Measurements from ENCODE around the gene COMMD1. TPM values are rescaled to one million over a fixed set of nuclear protein-coding genes. Genes with fewer than 3 reads are reported as not detected.

The COMMD1 gene
- total and polyA plus RNA-seq, 2 donors (not counting 3 experiments of a cell fraction or from before 2014, with no cell fraction given), result 39.5 to 57.1 TPM

DNA sequence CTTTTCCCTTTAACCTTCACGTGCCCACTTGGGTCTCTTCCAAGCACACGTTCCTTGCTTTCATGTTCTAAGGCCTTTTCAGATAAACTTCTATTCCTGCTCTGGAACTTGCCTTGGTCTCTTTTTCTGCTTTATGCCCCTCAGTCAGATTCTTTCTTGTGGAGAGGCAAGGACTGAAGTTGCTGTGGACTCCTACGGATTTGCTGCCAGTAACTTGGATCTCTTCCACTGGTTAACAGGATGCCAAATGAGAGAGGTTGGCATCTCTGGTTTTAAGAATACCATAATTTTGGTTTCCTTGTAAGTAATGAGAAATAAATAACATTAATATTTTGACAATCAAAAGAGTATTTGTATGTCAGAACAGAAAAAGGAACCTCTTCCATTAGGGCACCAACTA, 33.0 kb downstream of the COMMD1 start:
- H2AFZ ChIP-seq (ENCODE audit: low read depth, low read length), result no peak overlapping the region
- FAIRE-seq (no peak), DNase-seq (ENCODE audit: low read depth, low spot score) (no peak)
- dilution Hi-C loops (cut with MboI; ENCODE audit: extremely low pct_ligation_motif_present, low sequenced_read_pairs), result no loop called here
- no peaks in the 10 kb centered on the region for H3K36me3 ChIP-seq (ENCODE audit: control insufficient read depth in 2 of 2, extremely low read depth in 1 of 2, insufficient read depth in 2 of 2, low read length in 2 of 2)
- H3K4me1 ChIP-seq (ENCODE audit: control insufficient read depth, extremely low read depth, insufficient read depth, low read length), result no peaks in the 10 kb centered on the region
- TF ChIP-seq FOS (IDR thresholded peaks at IDR 0.05; ENCODE audit: borderline replicate concordance, insufficient read depth, low read length), result no peak
- TF ChIP-seq GATA2 (IDR thresholded peaks at IDR 0.05; ENCODE audit: insufficient read depth, insufficient read length, low read depth, low read length), result no peak
- TF ChIP-seq POLR2A (IDR thresholded peaks at IDR 0.05; ENCODE audit: low read depth, low read length), result no peak
- no peak for TF ChIP-seq MAX (IDR thresholded peaks at IDR 0.05; ENCODE audit: insufficient read depth, insufficient read length)
- no peak for TF ChIP-seq CTCF (IDR thresholded peaks at IDR 0.05; ENCODE audit: extremely low read depth in 1 of 2, insufficient read depth in 1 of 2, low read depth in 1 of 2, low read length in 2 of 2)
- TF ChIP-seq JUN (IDR thresholded peaks at IDR 0.05; ENCODE audit: borderline replicate concordance, insufficient read depth, insufficient read length, low read depth), result no peak
- no peak for TF ChIP-seq EZH2 (IDR thresholded peaks at IDR 0.05; ENCODE audit: borderline replicate concordance, low read depth, low read length, severe bottlenecking)
- no peak for TF ChIP-seq POLR2AphosphoS5 (IDR thresholded peaks at IDR 0.05; ENCODE audit: insufficient read depth, low read depth, low read length)
- no peak for TF ChIP-seq MYC (IDR thresholded peaks at IDR 0.05; ENCODE audit: low read depth, low read length)
- no peaks in the 10 kb centered on the region for H3K79me2 ChIP-seq (ENCODE audit: control insufficient read depth, insufficient read depth, low read length)
- no peaks in the 10 kb centered on the region for H3K27me3 ChIP-seq (ENCODE audit: control insufficient read depth in 2 of 2, insufficient read depth in 2 of 2, low read length in 2 of 2)
- no peak overlapping the region for H3K4me3 ChIP-seq (replicated peaks in 1 of 3; ENCODE audit: insufficient read depth in 1 of 3, low read depth in 1 of 3, low read length in 3 of 3)
- no peaks in the 10 kb centered on the region for H4K20me1 ChIP-seq (replicated peaks; ENCODE audit: control insufficient read depth, extremely low read depth, insufficient read depth, low read length)
- no peak overlapping the region for H3K9ac ChIP-seq (replicated peaks; ENCODE audit: extremely low read depth, insufficient read depth, low read length)
- H3K9me3 ChIP-seq (replicated peaks; ENCODE audit: control insufficient read depth, insufficient read depth, low read length), result no peaks in the 10 kb centered on the region
- BruUV-seq (replicated peaks), result no TSS peak
- no peak overlapping the region for H3K27ac ChIP-seq (ENCODE audit: insufficient read depth, low read depth, low read length)
- H3K9me1 ChIP-seq (replicated peaks; ENCODE audit: control insufficient read depth, extremely low read depth, insufficient read depth, low read length), result no peaks in the 10 kb centered on the region
- intact Hi-C loops (cut with micrococcal nuclease), result no loop called here
- CTCF ChIA-PET, result no interaction called here
- POLR2A ChIA-PET, result no interaction called here
- no peak overlapping the region for H3K4me2 ChIP-seq (ENCODE audit: insufficient read depth, low read length)
